HCT116 (cell line): ENCODE data around the gene RNF169. TPM values are rescaled to one million over a fixed set of nuclear protein-coding genes. Genes with fewer than 3 reads are reported as not detected.

ENCODE experiments used
- ATAC-seq: fragments of 200-7000 bp; cut with Tn5 transposase; 2 replicates; pipeline ENCODE4 v1.9.1; 2020; ENCODE audit warnings: mild to moderate bottlenecking, moderate library complexity
- BruUV-seq: library from RNA; stranded (reverse); fragments of 400-500 nt; replicated peaks from 2 replicates; lab custom pipeline; 2021; lab: Mats Ljungman, UMichigan
- CTCF ChIA-PET: fragments of 300-600 bp; sonication (Branson Sonifier 250); formaldehyde crosslinking; loops from one replicate; lab custom pipeline; 2021; ENCODE audit warnings: antibody characterized with exemption; lab: Charles Lee
- POLR2A ChIA-PET: fragments of 300-600, 350-600 bp; sonication (Branson Sonifier 250); formaldehyde crosslinking; loops from one replicate; lab custom pipeline; 2021; ENCODE audit warnings: antibody characterized with exemption; lab: Charles Lee
- RAD21 ChIA-PET, 2 experiments: fragments of 300-600 bp; sonication (Branson Sonifier 250); formaldehyde crosslinking; loops; one replicate each; lab custom pipeline; 2023; ENCODE audit warnings: low total read pairs in 2 of 2; ENCODE audit not compliant: uncharacterized antibody in 2 of 2, unreplicated experiment in 2 of 2, low non-redundant PET in 1 of 2; lab: Charles Lee
- DNase-seq: peaks from one replicate; pipeline ENCODE4 v3.0.0-alpha.2; 2010; ENCODE audit warnings: low read depth, low spot score
- H2AFZ ChIP-seq: fragments of 200-600 bp; shearing (Covaris generic), sonication (generic); 2 replicates; pipeline ENCODE4 v1.6.1; 2017; ENCODE audit warnings: low read depth, mixed run types, mixed read lengths, antibody characterized with exemption, low read length; ENCODE audit not compliant: poor library complexity, severe bottlenecking
- H3K27ac ChIP-seq: 2 replicates; pipeline ENCODE4 v1.5.1; 2012; ENCODE audit warnings: low read depth, low read length
- H3K27me3 ChIP-seq: fragments of 200-600 bp; sonication (generic); 2 replicates; pipeline ENCODE4 v1.6.1; 2016; ENCODE audit warnings: mixed run types, low read length, mixed read lengths; ENCODE audit not compliant: insufficient read depth
- H3K36me3 ChIP-seq, 2 experiments: fragments of 200-500 bp in 1 of 2; fragments of 200-600 bp in 1 of 2; sonication (Bioruptor generic) in 1 of 2; sonication (generic) in 1 of 2; 2 replicates each; pipeline versions ENCODE4 v1.5.1 to v1.6.1; 2014 to 2016; ENCODE audit warnings: low read length in 2 of 2, inconsistent platforms in 1 of 2, mixed read lengths in 1 of 2, mixed run types in 1 of 2; ENCODE audit not compliant: insufficient read depth in 2 of 2, control insufficient read depth in 1 of 2
- H3K4me1 ChIP-seq, 2 experiments: fragments of 200-600 bp in 1 of 2; sonication (generic) in 1 of 2; 2 replicates each; pipeline versions ENCODE4 v1.5.1 to v1.6.1; 2012 to 2017; ENCODE audit warnings: low read length in 2 of 2, inconsistent platforms in 1 of 2, mild to moderate bottlenecking in 1 of 2, mixed read lengths in 1 of 2, mixed run types in 1 of 2, moderate library complexity in 1 of 2; ENCODE audit not compliant: insufficient read depth in 2 of 2, control insufficient read depth in 1 of 2
- H3K4me2 ChIP-seq: fragments of 200-600 bp; sonication (generic); 2 replicates; pipeline ENCODE4 v1.6.1; 2017; ENCODE audit warnings: mixed run types, low read length, mixed read lengths
- H3K4me3 ChIP-seq, 2 experiments: fragments of 200-600 bp in 1 of 2; sonication (generic) in 1 of 2; replicated peaks in 1 of 2; 2 replicates each; pipeline ENCODE4 v1.5.1; 2011 to 2016; ENCODE audit warnings: low read length in 2 of 2, control low read depth in 1 of 2, low read depth in 1 of 2, mild to moderate bottlenecking in 1 of 2, mixed read lengths in 1 of 2, mixed run types in 1 of 2
- H3K79me2 ChIP-seq: fragments of 200-600 bp; sonication (generic); 2 replicates; pipeline ENCODE4 v1.6.1; 2017; ENCODE audit warnings: mild to moderate bottlenecking, mixed run types, low read length, moderate library complexity, mixed read lengths; ENCODE audit not compliant: insufficient read depth
- H3K9ac ChIP-seq: fragments of 200-600 bp; sonication (generic); 2 replicates; pipeline ENCODE4 v1.6.1; 2016; ENCODE audit warnings: low read length, mixed read lengths
- H3K9me2 ChIP-seq: fragments of 200-600 bp; sonication (generic), shearing (Covaris generic); 2 replicates; pipeline ENCODE4 v1.6.1; 2017; ENCODE audit warnings: mixed run types, mild to moderate bottlenecking, moderate library complexity; ENCODE audit not compliant: insufficient read depth
- H3K9me3 ChIP-seq, 2 experiments: fragments of 200-500 bp in 1 of 2; fragments of 200-600 bp in 1 of 2; sonication (Bioruptor generic) in 1 of 2; sonication (generic) in 1 of 2; 2 replicates each; pipeline ENCODE4 v1.6.1; 2014 to 2017; ENCODE audit warnings: low read length in 2 of 2, mixed read lengths in 2 of 2, inconsistent platforms in 1 of 2, low read depth in 1 of 2, mild to moderate bottlenecking in 1 of 2, mixed run types in 1 of 2, moderate library complexity in 1 of 2; ENCODE audit not compliant: control insufficient read depth in 1 of 2, insufficient read depth in 1 of 2
- H4K20me1 ChIP-seq: fragments of 200-600 bp; sonication (generic), shearing (Covaris generic); 2 replicates; pipeline ENCODE4 v1.6.1; 2017; ENCODE audit warnings: mixed run types, mild to moderate bottlenecking, moderate library complexity; ENCODE audit not compliant: insufficient read depth
- ATF3 ChIP-seq: IDR thresholded peaks from 2 replicates; pipeline ENCODE4 v1.6.1; 2012
- CBX3 ChIP-seq: IDR thresholded peaks from 2 replicates; pipeline ENCODE4 v1.6.1; 2012; ENCODE audit warnings: low read depth
- EGR1 ChIP-seq: IDR thresholded peaks from 2 replicates; pipeline ENCODE4 v1.6.1; 2012; ENCODE audit warnings: low read depth
- ELF1 ChIP-seq: IDR thresholded peaks from 2 replicates; pipeline ENCODE4 v1.6.1; 2012; ENCODE audit warnings: low read depth, borderline replicate concordance
- EZH2phosphoT487 ChIP-seq: fragments of 200-600 bp; IDR thresholded peaks from 2 replicates; pipeline ENCODE4 v1.6.1; 2018; ENCODE audit warnings: antibody characterized with exemption, borderline replicate concordance
- FOSL1 ChIP-seq: IDR thresholded peaks from 2 replicates; pipeline ENCODE4 v1.6.1; 2012; ENCODE audit warnings: low read depth
- JUND ChIP-seq: IDR thresholded peaks from 2 replicates; pipeline ENCODE4 v1.6.1; 2012
- POLR2A ChIP-seq: IDR thresholded peaks from 2 replicates; pipeline ENCODE4 v1.7.0; 2011; ENCODE audit warnings: borderline replicate concordance; ENCODE audit not compliant: insufficient read depth, insufficient read length; ENCODE audit errors: extremely low read depth
- POLR2AphosphoS5 ChIP-seq: IDR thresholded peaks from 2 replicates; pipeline ENCODE4 v1.6.1; 2011; ENCODE audit warnings: mild to moderate bottlenecking, low read depth, low read length, moderate library complexity
- RAD21 ChIP-seq: IDR thresholded peaks from 2 replicates; pipeline ENCODE4 v1.6.1; 2012; ENCODE audit warnings: low read depth, mild to moderate bottlenecking
- SIN3A ChIP-seq: IDR thresholded peaks from 2 replicates; pipeline ENCODE4 v1.6.1; 2012; ENCODE audit warnings: low read depth
- SP1 ChIP-seq: IDR thresholded peaks from 2 replicates; pipeline ENCODE4 v1.6.1; 2012; ENCODE audit warnings: low read depth
- SRF ChIP-seq: IDR thresholded peaks from 2 replicates; pipeline ENCODE4 v1.6.1; 2012; ENCODE audit warnings: low read depth
- TCF7L2 ChIP-seq: IDR thresholded peaks from 2 replicates; pipeline ENCODE4 v1.7.0; 2011; ENCODE audit warnings: borderline replicate concordance, inconsistent platforms; ENCODE audit not compliant: insufficient read depth, insufficient read length; ENCODE audit errors: extremely low read depth
- YY1 ChIP-seq: IDR thresholded peaks from 2 replicates; pipeline ENCODE4 v1.6.1; 2011; ENCODE audit warnings: low read length, low read depth, moderate library complexity, mild to moderate bottlenecking; ENCODE audit not compliant: insufficient replicate concordance; ENCODE audit errors: extremely low read depth
- ZFX ChIP-seq: fragments of 450-650 bp; IDR thresholded peaks from 2 replicates; pipeline ENCODE4 v1.6.1; 2017
- ZNF274 ChIP-seq: fragments of 200-500 bp; sonication (Bioruptor generic); IDR thresholded peaks from 2 replicates; pipeline ENCODE4 v1.6.1; 2014; ENCODE audit warnings: mild to moderate bottlenecking, low read depth, low read length, inconsistent platforms
- intact Hi-C: fragments of 100-400 bp; cut with micrococcal nuclease; formaldehyde crosslinking; loops from 2 replicates; pipeline ENCODE4 v1.10.0; 2022
- total RNA-seq: library from RNA; stranded (reverse); gene quantifications from one replicate; pipeline ENCODE4 v1.2.1, GENCODE V29; 2021; ENCODE audit not compliant: unreplicated experiment
- TF ChIP-seq, protein P1 (sequence below), 3 experiments: fragments of 200-600 bp in 1 of 3; sonication (generic) in 1 of 3; IDR thresholded peaks in 2 of 3; conservative IDR thresholded peaks in 1 of 3; 2 replicates each; pipeline ENCODE4 v1.5.1; 2012 to 2017; ENCODE audit warnings: low read depth in 2 of 3, low read length in 2 of 3, antibody characterized with exemption in 1 of 3, borderline replicate concordance in 1 of 3, control low read depth in 1 of 3, mild to moderate bottlenecking in 1 of 3, mixed read lengths in 1 of 3, mixed run types in 1 of 3, moderate library complexity in 1 of 3; ENCODE audit not compliant: insufficient read depth in 1 of 3
- TF ChIP-seq, protein P2 (sequence below): IDR thresholded peaks from 2 replicates; pipeline ENCODE4 v1.6.1; 2011; ENCODE audit warnings: mild to moderate bottlenecking, low read length, moderate library complexity; ENCODE audit not compliant: insufficient replicate concordance; ENCODE audit errors: extremely low read depth

The RNF169 gene
- total RNA-seq, 1 experiment from 2014 or later, result 22.5 TPM

DNA sequence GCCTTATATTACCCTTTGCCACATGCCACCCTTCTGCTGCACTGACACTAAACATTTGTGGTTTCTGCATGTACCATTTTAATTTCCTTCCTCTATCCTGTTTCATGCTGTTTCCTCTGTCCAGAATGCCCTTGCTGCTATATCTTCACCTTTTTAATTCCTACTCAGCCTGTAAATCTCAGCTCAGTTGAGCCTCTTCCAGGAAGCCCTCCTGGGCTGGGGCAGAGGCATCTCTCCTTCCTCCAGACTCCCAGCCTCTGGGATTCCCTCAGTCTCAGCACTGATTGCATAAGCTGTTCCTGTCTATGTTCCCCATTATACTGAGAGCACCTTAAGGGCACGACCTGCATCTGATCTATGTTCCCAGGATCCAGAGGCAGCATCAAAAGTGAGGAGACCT lies 98.7 kb downstream of the RNF169 start:
- H3K36me3 ChIP-seq, result peaks cover 2 to 7% of the 10 kb centered on the region in 2 experiments; a peak in 3 of 4 replicates
- H3K4me1 ChIP-seq, result peaks cover 0 to 4% of the 10 kb centered on the region in 2 experiments; a peak in 1 of 4 replicates
- ChIA-PET RAD21 (no interaction called here), POLR2A (no interaction called here), CTCF (no interaction called here)
- no peak overlapping the region for H3K9ac ChIP-seq
- no peaks in the 10 kb centered on the region for H3K9me3 ChIP-seq
- no peak overlapping the region for H2AFZ ChIP-seq
- no peaks in the 10 kb centered on the region for H4K20me1 ChIP-seq
- no peaks in the 10 kb centered on the region for H3K79me2 ChIP-seq
- ATAC-seq (no peak), DNase-seq (no peak)
- no peaks in the 10 kb centered on the region for H3K9me2 ChIP-seq
- no peak overlapping the region for H3K4me2 ChIP-seq
- TF ChIP-seq ZFX, result no peak
- no peak for TF ChIP-seq SRF
- no peak for TF ChIP-seq SIN3A
- TF ChIP-seq YY1, result no peak
- TF ChIP-seq EGR1, result no peak
- TF ChIP-seq CBX3, result no peak
- TF ChIP-seq JUND, result no peak
- no peak for TF ChIP-seq ZNF274
- no peak for TF ChIP-seq FOSL1
- TF ChIP-seq ELF1, result no peak
- TF ChIP-seq TCF7L2, result no peak
- no peak for TF ChIP-seq RAD21
- TF ChIP-seq EZH2phosphoT487, result no peak
- TF ChIP-seq, protein P1, sequence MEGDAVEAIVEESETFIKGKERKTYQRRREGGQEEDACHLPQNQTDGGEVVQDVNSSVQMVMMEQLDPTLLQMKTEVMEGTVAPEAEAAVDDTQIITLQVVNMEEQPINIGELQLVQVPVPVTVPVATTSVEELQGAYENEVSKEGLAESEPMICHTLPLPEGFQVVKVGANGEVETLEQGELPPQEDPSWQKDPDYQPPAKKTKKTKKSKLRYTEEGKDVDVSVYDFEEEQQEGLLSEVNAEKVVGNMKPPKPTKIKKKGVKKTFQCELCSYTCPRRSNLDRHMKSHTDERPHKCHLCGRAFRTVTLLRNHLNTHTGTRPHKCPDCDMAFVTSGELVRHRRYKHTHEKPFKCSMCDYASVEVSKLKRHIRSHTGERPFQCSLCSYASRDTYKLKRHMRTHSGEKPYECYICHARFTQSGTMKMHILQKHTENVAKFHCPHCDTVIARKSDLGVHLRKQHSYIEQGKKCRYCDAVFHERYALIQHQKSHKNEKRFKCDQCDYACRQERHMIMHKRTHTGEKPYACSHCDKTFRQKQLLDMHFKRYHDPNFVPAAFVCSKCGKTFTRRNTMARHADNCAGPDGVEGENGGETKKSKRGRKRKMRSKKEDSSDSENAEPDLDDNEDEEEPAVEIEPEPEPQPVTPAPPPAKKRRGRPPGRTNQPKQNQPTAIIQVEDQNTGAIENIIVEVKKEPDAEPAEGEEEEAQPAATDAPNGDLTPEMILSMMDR (IDR thresholded peaks at IDR 0.05 in 2 of 3, conservative IDR thresholded peaks at IDR 0.05 in 1 of 3; ENCODE audit: borderline replicate concordance in 1 of 3, insufficient read depth in 1 of 3, low read depth in 2 of 3, low read length in 2 of 3), result no peak
- TF ChIP-seq, protein P2, sequence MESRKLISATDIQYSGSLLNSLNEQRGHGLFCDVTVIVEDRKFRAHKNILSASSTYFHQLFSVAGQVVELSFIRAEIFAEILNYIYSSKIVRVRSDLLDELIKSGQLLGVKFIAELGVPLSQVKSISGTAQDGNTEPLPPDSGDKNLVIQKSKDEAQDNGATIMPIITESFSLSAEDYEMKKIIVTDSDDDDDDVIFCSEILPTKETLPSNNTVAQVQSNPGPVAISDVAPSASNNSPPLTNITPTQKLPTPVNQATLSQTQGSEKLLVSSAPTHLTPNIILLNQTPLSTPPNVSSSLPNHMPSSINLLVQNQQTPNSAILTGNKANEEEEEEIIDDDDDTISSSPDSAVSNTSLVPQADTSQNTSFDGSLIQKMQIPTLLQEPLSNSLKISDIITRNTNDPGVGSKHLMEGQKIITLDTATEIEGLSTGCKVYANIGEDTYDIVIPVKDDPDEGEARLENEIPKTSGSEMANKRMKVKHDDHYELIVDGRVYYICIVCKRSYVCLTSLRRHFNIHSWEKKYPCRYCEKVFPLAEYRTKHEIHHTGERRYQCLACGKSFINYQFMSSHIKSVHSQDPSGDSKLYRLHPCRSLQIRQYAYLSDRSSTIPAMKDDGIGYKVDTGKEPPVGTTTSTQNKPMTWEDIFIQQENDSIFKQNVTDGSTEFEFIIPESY, result no peak
- TF ChIP-seq SP1, result no peak
- TF ChIP-seq POLR2A, result no peak
- TF ChIP-seq POLR2AphosphoS5, result no peak
- no peak for TF ChIP-seq ATF3
- no peaks in the 10 kb centered on the region for H3K27me3 ChIP-seq
- H3K4me3 ChIP-seq, result no peak overlapping the region
- intact Hi-C loops, result no loop called here
- H3K27ac ChIP-seq, result no peak overlapping the region
- no TSS peak for BruUV-seq
